HepG2 (cell line): ENCODE data around the gene FAM89B. TPM values are rescaled to one million over a fixed set of nuclear protein-coding genes. Genes with fewer than 3 reads are reported as not detected.

Source experiments
- TIGD3 ChIP-seq: sonication (generic); formaldehyde crosslinking; IDR thresholded peaks from 2 replicates; pipeline ENCODE4 v1.5.1; 2020; ENCODE audit warnings: mild to moderate bottlenecking, missing genetic modification reagents, borderline replicate concordance
- ZGPAT ChIP-seq: IDR thresholded peaks from 2 replicates; pipeline ENCODE4 v1.6.1; 2016; ENCODE audit warnings: mild to moderate bottlenecking
- ZNF274 ChIP-seq: sonication (generic); formaldehyde crosslinking; IDR thresholded peaks from 2 replicates; pipeline ENCODE4 v1.5.1; 2020; ENCODE audit warnings: mild to moderate bottlenecking, missing genetic modification reagents
- ZNF615 ChIP-seq: sonication (generic); formaldehyde crosslinking; IDR thresholded peaks from 2 replicates; pipeline ENCODE4 v1.5.0; 2020; ENCODE audit warnings: mild to moderate bottlenecking, missing genetic modification reagents, borderline replicate concordance
- polyA plus RNA-seq, 8 experiments: library from polyadenylated mRNA; depleted of rRNA in 3 of 8; stranded (reverse) in 7 of 8; unstranded in 1 of 8; fragments of >200 nt; fragmentation: Illumina TruSeq in 4 of 8; extraction: Trizol in 4 of 8; gene quantifications; 2 replicates each; pipeline versions ENCODE4 v1.2.1 to v1.2.3, GENCODE V29; 2011 to 2016; ENCODE audit warnings: low read depth in 4 of 8, missing spikeins in 1 of 8, mixed read lengths in 1 of 8; ENCODE audit not compliant: insufficient read depth in 1 of 8
- total RNA-seq, 5 experiments: library from RNA; depleted of rRNA; stranded (reverse); fragments of >200 nt; fragmentation: Illumina TruSeq; extraction: Trizol; gene quantifications; 2 replicates each; pipeline ENCODE4 v1.2.3, GENCODE V29; 2016; ENCODE audit warnings: low read depth in 1 of 5
- TF ChIP-seq, protein P1 (sequence below): IDR thresholded peaks from 2 replicates; pipeline ENCODE4 v1.6.1; 2018; ENCODE audit warnings: missing genetic modification reagents, mild to moderate bottlenecking, missing compliant biosample characterization

Gene FAM89B
- total and polyA plus RNA-seq, 2 of the 13 experiments (the other 11 are each of a cell fraction or from before 2014, with no cell fraction given): 5.7 to 8.0 TPM

DNA sequence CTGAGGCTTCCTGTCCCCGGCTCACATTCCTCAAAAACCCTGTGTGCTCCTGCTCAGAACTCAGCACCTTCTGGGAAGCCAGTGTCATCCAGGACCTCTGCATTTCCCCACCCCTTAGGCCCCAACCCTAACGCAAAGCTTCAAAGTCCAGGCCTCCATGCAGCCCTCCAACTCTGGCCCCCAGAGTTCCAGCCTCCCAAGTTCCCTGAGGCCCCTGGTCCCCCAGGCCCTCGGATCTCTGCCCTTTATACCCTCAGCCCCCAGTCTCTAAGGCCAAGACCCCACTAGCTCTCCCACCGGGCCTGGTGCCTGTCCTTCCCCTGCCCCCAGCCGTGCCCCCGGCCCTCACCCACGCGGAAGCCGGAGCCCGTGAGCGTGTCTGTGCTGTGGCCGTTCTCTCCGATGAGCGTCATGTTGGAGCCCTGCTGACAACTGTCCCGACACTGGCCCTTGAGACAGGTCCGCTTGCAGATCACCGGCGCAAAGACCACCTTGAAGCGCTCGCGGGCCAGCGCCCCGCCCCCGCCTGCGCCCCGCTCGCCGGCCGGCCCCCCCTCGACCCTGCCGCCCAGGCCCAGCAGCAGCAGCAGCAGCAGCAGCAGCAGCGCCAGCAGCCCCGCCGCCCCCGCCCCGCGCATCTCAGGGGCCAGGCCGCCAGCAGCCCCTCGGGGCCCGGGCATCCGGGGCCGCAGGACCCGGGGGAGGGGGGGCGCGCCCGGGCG is 14.9 kb upstream of the FAM89B start (continued):
- TF ChIP-seq ZGPAT (CRISPR knock-in tag) (0 out of 2 replicates have a peak, but pooled peaks have one; percentile 26), ZNF274 (no peak), TIGD3 (CRISPR knock-in tag) (no peak), ZNF615 (CRISPR knock-in tag) (no peak)
- TF ChIP-seq, protein P1, sequence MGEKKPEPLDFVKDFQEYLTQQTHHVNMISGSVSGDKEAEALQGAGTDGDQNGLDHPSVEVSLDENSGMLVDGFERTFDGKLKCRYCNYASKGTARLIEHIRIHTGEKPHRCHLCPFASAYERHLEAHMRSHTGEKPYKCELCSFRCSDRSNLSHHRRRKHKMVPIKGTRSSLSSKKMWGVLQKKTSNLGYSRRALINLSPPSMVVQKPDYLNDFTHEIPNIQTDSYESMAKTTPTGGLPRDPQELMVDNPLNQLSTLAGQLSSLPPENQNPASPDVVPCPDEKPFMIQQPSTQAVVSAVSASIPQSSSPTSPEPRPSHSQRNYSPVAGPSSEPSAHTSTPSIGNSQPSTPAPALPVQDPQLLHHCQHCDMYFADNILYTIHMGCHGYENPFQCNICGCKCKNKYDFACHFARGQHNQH (CRISPR knock-in tag): 0 out of 2 replicates have a peak, but pooled peaks have one; percentile 29
